ENCODE measurements around the gene FAM168B. TPM values are rescaled to one million over a fixed set of nuclear protein-coding genes. Genes with fewer than 3 reads are reported as not detected.

FAM168B gene
- total RNA-seq, 2 experiments from 2014 or later = 62.8 to 66.6 TPM

DNA sequence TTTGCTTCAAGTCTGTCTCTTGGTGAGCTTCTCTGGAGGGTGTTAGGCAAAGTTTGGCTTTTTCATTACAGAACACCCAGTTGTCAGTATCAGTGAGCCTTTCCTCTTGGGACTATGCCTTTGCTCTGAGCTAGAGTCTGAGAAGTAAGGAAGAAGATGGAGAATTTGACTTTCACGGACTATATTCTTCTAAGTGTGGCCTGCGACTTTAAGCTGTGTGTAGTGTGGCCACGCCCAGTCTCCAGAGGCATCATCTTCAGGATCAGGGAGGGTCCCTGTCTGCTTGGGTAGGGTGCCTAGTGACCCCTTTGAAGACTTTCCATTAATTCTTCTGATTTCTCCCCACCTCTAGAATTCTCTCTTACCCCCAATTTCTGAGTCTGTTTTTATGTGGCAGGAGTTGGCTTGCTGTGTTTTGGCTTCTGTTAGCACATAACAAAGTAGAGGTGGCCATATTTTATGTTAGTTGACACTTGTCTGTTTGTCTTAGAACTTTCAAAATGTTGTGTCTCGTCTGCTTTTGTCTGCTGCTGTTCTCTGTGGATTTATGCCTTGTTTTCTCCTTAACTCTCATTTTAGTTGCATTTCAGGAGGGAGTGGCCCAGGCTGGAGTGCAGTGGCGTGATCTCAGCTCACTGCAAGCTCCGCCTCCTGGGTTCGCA, 20.4 kb upstream of the FAM168B start:
- H3K4me1 Mint-ChIP-seq (ENCODE audit: low read depth) = peaks cover 67% of the 10 kb centered on the region
- H3K4me3 Mint-ChIP-seq = no peak overlapping the region
- H3K9me3 Mint-ChIP-seq = peaks cover 15% of the 10 kb centered on the region
- intact Hi-C loops (cut with micrococcal nuclease) = no loop called here
- ATAC-seq (no peak), DNase-seq (no peak)
- CTCF ChIA-PET = no interaction called here
- TF ChIP-seq CTCF (IDR thresholded peaks at IDR 0.05) = no peak
- H3K27ac Mint-ChIP-seq = no peak overlapping the region
- H3K27me3 Mint-ChIP-seq = no peaks in the 10 kb centered on the region
- peaks cover 60% of the 10 kb centered on the region for H3K36me3 Mint-ChIP-seq (ENCODE audit: low read depth)
- POLR2A ChIA-PET = interaction anchor here (1.2 to 1.5 kb wide), 2 partner anchors 21 to 75 kb away, joined by 3 to 5 read pairs; partner anchors contain the start of gene FAM168B

- Mint-ChIP-seq H3K36me3 (ENCODE audit: low read depth) (peaks cover 58% of the 10 kb centered on the region), H3K4me3 (no peak overlapping the region), H3K9me3 (peaks cover 15% of the 10 kb centered on the region), H3K27ac (no peak overlapping the region), H3K27me3 (no peaks in the 10 kb centered on the region), H3K4me1 (ENCODE audit: low read depth) (peaks cover 70% of the 10 kb centered on the region)
- ChIA-PET CTCF (interaction anchor here (1.2 kb wide), 1 partner anchor 25 kb away, joined by 3 read pairs; no protein-coding TSS in a partner anchor), POLR2A (interaction anchor here (0.6 to 1.5 kb wide), 3 partner anchors 19 to 74 kb away, joined by 3 to 5 read pairs (median 3); partner anchors contain the start of gene FAM168B)
- intact Hi-C loops (cut with micrococcal nuclease) = no loop called here
- DNase-seq (no peak), ATAC-seq (no peak)
- no peak for TF ChIP-seq CTCF (IDR thresholded peaks at IDR 0.05)
Measured at GRCh38 chr2:131112529-131112928, 19.3 kb upstream of the FAM168B start.

GRCh38 chr2:131105950-131106801, 12.9 kb upstream of the FAM168B start:
- H3K27ac Mint-ChIP-seq = peak overlapping the region; percentile 95
- no peaks in the 10 kb centered on the region for H3K9me3 Mint-ChIP-seq
- ATAC-seq (peak; percentile 11), DNase-seq (peak; percentile 67)
- no peaks in the 10 kb centered on the region for H3K27me3 Mint-ChIP-seq
- intact Hi-C loops (cut with micrococcal nuclease) = no loop called here
- peaks cover 52% of the 10 kb centered on the region for H3K4me1 Mint-ChIP-seq (ENCODE audit: low read depth)
- ChIA-PET CTCF (no interaction called here), POLR2A (interaction anchor here (0.8 to 3.6 kb wide), 3 partner anchors 13 to 18 kb away, joined by 3 to 53 read pairs (median 4); partner anchors contain the start of gene FAM168B)
- no peak for TF ChIP-seq CTCF (IDR thresholded peaks at IDR 0.05)
- peak overlapping the region; percentile 88 for H3K4me3 Mint-ChIP-seq
- H3K36me3 Mint-ChIP-seq (ENCODE audit: low read depth) = peaks cover 27% of the 10 kb centered on the region

- no peaks in the 10 kb centered on the region for H3K9me3 Mint-ChIP-seq
- POLR2A ChIA-PET = interaction anchor here (1.6 to 3.6 kb wide), 3 partner anchors 12 to 65 kb away, joined by 4 to 53 read pairs (median 4); partner anchors contain the start of gene FAM168B
Measured at GRCh38 chr2:131105156-131105949, 12.1 kb upstream of the FAM168B start, which contains the start of gene PLEKHB2. PLEKHB2 (plus strand) TSS chr2:131105336; CDS start chr2:131120942, 15,606 bp downstream.

More at GRCh38 chr2:131105156-131105949, 12.1 kb upstream of the FAM168B start, which contains the start of gene PLEKHB2:
- Mint-ChIP-seq H3K27ac (peak within 1 kb of the TSS; percentile 95), H3K4me3 (peak within 1 kb of the TSS; percentile 88), H3K4me1 (ENCODE audit: low read depth) (peaks cover 47% of the 10 kb centered on the region), H3K36me3 (ENCODE audit: low read depth) (peaks cover 23% of the 10 kb centered on the region), H3K27me3 (no peaks in the 10 kb centered on the region)
- CTCF ChIA-PET = no interaction called here
- TF ChIP-seq CTCF (IDR thresholded peaks at IDR 0.05) = no peak
- peak; percentile 91 for DNase-seq
- peak; percentile 75 for ATAC-seq
- intact Hi-C loops (cut with micrococcal nuclease) = no loop called here

Measured in activated CD8-positive, alpha-beta T cell treated with anti-CD3 and anti-CD28 coated beads for 36 hours (primary cell).